ENCODE data around the gene KIAA1217.

The KIAA1217 gene

GRCh38 chr10:24363070-24363469, 154.1 kb downstream of the KIAA1217 start:
- DNase-seq (ENCODE audit: insufficient read length, low spot score) (no peak), FAIRE-seq (no peak)
- TF ChIP-seq, protein P1, sequence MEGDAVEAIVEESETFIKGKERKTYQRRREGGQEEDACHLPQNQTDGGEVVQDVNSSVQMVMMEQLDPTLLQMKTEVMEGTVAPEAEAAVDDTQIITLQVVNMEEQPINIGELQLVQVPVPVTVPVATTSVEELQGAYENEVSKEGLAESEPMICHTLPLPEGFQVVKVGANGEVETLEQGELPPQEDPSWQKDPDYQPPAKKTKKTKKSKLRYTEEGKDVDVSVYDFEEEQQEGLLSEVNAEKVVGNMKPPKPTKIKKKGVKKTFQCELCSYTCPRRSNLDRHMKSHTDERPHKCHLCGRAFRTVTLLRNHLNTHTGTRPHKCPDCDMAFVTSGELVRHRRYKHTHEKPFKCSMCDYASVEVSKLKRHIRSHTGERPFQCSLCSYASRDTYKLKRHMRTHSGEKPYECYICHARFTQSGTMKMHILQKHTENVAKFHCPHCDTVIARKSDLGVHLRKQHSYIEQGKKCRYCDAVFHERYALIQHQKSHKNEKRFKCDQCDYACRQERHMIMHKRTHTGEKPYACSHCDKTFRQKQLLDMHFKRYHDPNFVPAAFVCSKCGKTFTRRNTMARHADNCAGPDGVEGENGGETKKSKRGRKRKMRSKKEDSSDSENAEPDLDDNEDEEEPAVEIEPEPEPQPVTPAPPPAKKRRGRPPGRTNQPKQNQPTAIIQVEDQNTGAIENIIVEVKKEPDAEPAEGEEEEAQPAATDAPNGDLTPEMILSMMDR (IDR thresholded peaks at IDR 0.05; ENCODE audit: insufficient read depth, missing control alignments): no peak

DNA sequence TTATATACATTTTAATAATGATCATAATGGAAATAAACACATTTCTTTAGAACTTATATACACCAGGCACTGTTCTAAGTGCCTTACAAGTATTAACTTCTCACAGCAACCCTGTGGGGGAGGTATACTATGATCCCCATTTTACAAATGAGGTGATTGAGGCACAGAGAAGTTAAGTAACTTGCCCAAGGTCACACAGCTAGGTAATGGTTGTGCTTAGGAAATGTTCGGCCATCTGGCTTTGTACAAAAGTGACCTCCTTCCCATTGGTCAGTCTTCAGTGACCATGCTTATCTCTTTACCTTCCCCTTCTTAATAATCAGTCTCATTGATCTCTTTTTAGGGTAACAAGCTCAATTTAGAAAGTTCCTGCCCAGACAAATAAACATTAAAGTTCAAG, 158.8 kb downstream of the KIAA1217 start:
- no peak for DNase-seq (ENCODE audit: insufficient read length, low spot score)

DNA sequence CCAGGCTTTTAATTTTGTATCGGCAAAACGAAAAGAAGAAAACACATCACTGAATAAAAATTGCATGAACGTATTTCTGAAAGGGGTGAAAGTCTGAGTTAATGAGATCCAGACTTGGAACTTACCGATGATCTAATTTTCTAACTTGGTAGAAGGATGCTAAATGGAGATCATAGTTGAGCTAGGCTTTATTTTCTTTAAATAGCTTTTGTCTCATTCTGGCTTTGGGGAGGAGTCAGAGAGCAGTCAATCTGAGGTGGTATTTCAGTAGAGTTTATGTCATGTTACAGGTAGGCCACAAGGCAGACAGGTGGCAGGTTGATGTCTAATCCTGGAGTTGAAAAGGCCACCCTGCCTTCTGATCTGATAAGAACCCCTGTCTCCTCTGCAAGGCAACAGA, 161.9 kb downstream of the KIAA1217 start:
- no peak for FAIRE-seq
- TF ChIP-seq, protein P1 (IDR thresholded peaks at IDR 0.05; ENCODE audit: insufficient read depth, missing control alignments): no peak
- DNase-seq (ENCODE audit: insufficient read length, low spot score): no peak

More for the DNA sequence above, 158.8 kb downstream of the KIAA1217 start:
- TF ChIP-seq, protein P1 (IDR thresholded peaks at IDR 0.05; ENCODE audit: insufficient read depth, missing control alignments): no peak
- no peak for FAIRE-seq

DNA sequence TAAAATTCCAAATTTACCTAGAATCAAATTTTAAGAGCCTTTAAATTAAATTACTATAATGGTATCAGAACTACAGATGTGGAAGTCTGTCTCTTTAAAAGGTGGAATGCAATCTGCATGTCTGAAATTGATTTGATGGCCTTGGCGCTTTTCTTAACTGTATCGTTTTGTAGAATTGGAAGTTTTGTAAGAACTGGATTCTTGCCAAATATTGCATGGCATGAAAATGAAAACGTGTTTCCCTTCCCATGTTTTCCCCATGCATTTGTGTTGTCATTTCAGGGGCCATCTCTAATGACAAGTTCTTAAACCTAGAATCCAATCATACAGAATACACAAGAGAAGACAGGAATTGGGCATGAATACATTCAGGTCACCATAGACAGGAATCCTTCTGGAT, 162.5 kb downstream of the KIAA1217 start:
- TF ChIP-seq, protein P1 (IDR thresholded peaks at IDR 0.05; ENCODE audit: insufficient read depth, missing control alignments): no peak
- FAIRE-seq (no peak), DNase-seq (ENCODE audit: insufficient read length, low spot score) (no peak)

GRCh38 chr10:24374134-24374915, 165.4 kb downstream of the KIAA1217 start:
- DNase-seq (ENCODE audit: insufficient read length, low spot score) (no peak), FAIRE-seq (no peak)
- TF ChIP-seq, protein P1 (IDR thresholded peaks at IDR 0.05; ENCODE audit: insufficient read depth, missing control alignments): no peak

DNA sequence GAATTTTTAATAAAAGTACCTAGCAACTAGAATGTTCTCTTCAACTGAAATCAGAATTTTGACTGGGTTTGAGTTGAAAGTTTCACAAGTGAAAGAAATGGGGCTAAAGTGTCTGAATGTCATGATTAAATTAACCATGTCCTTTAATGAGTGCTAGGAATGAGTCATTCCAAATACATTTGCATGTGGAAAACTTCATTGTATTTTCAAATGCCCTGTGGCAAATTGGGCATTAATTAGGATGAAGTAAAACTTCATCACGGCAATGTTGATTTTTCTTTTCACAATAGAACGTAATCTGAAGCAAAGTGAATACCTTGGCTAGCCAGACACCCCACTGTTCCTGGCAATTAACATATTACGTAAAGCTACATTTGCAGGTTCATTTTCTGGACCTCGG, 166.6 kb downstream of the KIAA1217 start:
- TF ChIP-seq, protein P1 (IDR thresholded peaks at IDR 0.05; ENCODE audit: insufficient read depth, missing control alignments): no peak
- DNase-seq (ENCODE audit: insufficient read length, low spot score) (no peak), FAIRE-seq (no peak)

GRCh38 chr10:24376731-24377130, 167.8 kb downstream of the KIAA1217 start:
- TF ChIP-seq, protein P1 (IDR thresholded peaks at IDR 0.05; ENCODE audit: insufficient read depth, missing control alignments): no peak
- DNase-seq (ENCODE audit: insufficient read length, low spot score): no peak
- no peak for FAIRE-seq
